ENCODE measurements around the gene TAF4. TPM values are rescaled to one million over a fixed set of nuclear protein-coding genes. Genes with fewer than 3 reads are reported as not detected.
A peak's percentile ranks its signal among the peaks of the same experiment; 100 is the strongest.

The TAF4 gene
- total RNA-seq, 2 donors from 2014 or later: 12.7 to 29.0 TPM

- DNase-seq (no peak), ATAC-seq (no peak)
- Histone ChIP-seq H3K36me3 (replicated peaks in 1 of 2; ENCODE audit: insufficient read depth in 1 of 2, low read depth in 2 of 2) (no peaks in the 10 kb centered on the region), H3K27me3 (no peaks in the 10 kb centered on the region), H3K9me3 (no peaks in the 10 kb centered on the region), H3K4me3 (no peak overlapping the region), H3K4me1 (no peaks in the 10 kb centered on the region), H3K27ac (no peak overlapping the region)
- TF ChIP-seq POLR2A (IDR thresholded peaks at IDR 0.05) (no peak), CTCF (IDR thresholded peaks at IDR 0.05) (no peak)
- intact Hi-C loops (cut with DNase I): no loop called here
- 79 to 85% methylated on average over 23 to 27 of the region's 27 CpGs for WGBS, 2 donors
Observed at GRCh38 chr20:61938839-61939690, 126.6 kb downstream of the TAF4 start.

- no peak for ATAC-seq
- intact Hi-C loops (cut with DNase I): no loop called here
- H3K4me3 ChIP-seq: no peak overlapping the region
Observed at GRCh38 chr20:61937963-61938838, 127.5 kb downstream of the TAF4 start.

GRCh38 chr20:61937146-61937962 lies 128.3 kb downstream of the TAF4 start:
- Histone ChIP-seq H3K27me3 (no peaks in the 10 kb centered on the region), H3K4me3 (no peak overlapping the region), H3K36me3 (replicated peaks in 1 of 2; ENCODE audit: insufficient read depth in 1 of 2, low read depth in 2 of 2) (no peaks in the 10 kb centered on the region), H3K4me1 (no peaks in the 10 kb centered on the region), H3K9me3 (no peaks in the 10 kb centered on the region), H3K27ac (no peak overlapping the region)
- 82 to 86% methylated on average over 3 to 10 of the region's 10 CpGs for whole genome bisulfite sequencing, 2 donors
- ATAC-seq (no peak), DNase-seq (no peak)
- intact Hi-C loops (cut with DNase I): no loop called here
- TF ChIP-seq POLR2A (IDR thresholded peaks at IDR 0.05) (no peak), CTCF (IDR thresholded peaks at IDR 0.05) (no peak)

More at GRCh38 chr20:61937963-61938838, 127.5 kb downstream of the TAF4 start:
- no peak for DNase-seq
- no peak overlapping the region for H3K27ac ChIP-seq
- H3K27me3 ChIP-seq: no peaks in the 10 kb centered on the region
- H3K36me3 ChIP-seq (replicated peaks in 1 of 2; ENCODE audit: insufficient read depth in 1 of 2, low read depth in 2 of 2): no peaks in the 10 kb centered on the region
- H3K4me1 ChIP-seq: no peaks in the 10 kb centered on the region
- no peak for TF ChIP-seq POLR2A (IDR thresholded peaks at IDR 0.05)
- TF ChIP-seq CTCF (IDR thresholded peaks at IDR 0.05): no peak
- H3K9me3 ChIP-seq: no peaks in the 10 kb centered on the region
- WGBS, 2 donors: 78 to 80% methylated on average over 8 to 29 of the region's 31 CpGs

GRCh38 chr20:61936701-61937131 lies 129.0 kb downstream of the TAF4 start:
- H3K27me3 ChIP-seq: no peaks in the 10 kb centered on the region
- intact Hi-C loops (cut with DNase I): no loop called here
- ATAC-seq: no peak
- WGBS, 2 donors: 81 to 93% methylated on average over 16 to 28 of the region's 29 CpGs
- no peaks in the 10 kb centered on the region for H3K9me3 ChIP-seq
- DNase-seq: peak in 1 of 4 donors; percentile 2
- H3K27ac ChIP-seq: no peak overlapping the region
- H3K4me1 ChIP-seq: no peaks in the 10 kb centered on the region
- H3K4me3 ChIP-seq: no peak overlapping the region
- no peaks in the 10 kb centered on the region for H3K36me3 ChIP-seq (replicated peaks in 1 of 2; ENCODE audit: insufficient read depth in 1 of 2, low read depth in 2 of 2)
- TF ChIP-seq CTCF (IDR thresholded peaks at IDR 0.05) (no peak), POLR2A (IDR thresholded peaks at IDR 0.05) (no peak)

All from body of pancreas (tissue), 4 donors.